ENCODE results near the gene TCP11L1.

DNA sequence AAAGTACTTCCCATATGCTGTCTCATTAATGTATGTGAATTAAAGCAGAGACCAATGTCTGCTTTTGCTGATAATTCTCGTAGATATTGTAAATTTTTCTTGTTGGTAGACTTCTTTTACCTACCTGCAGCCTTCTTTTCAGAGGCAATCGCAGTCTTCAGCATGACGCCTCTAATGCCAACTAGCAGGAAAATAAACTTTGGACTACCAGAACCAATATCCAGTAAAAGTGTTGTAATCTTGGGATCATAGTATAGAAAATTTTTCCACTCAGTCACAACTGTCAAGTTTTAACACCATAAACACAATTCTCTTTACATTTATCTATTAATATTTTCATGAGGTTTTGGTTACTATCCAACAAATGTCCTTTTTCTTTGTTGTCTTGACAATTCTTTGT, 21.4 kb upstream of the TCP11L1 start:
- TF ChIP-seq POLR2AphosphoS5 (IDR thresholded peaks at IDR 0.05; ENCODE audit: borderline replicate concordance, low read depth, low read length) = no peak
- no peak for TF ChIP-seq EZH2 (IDR thresholded peaks at IDR 0.05)

All from SK-N-MC (cell line).